Nephron (organoid): ENCODE measurements around the gene USF2.

ENCODE experiments used
- H3K27ac Mint-ChIP-seq, 3 experiments: 2 replicates each; pipeline ENCODE4 v1.8.0; 2020; ENCODE audit warnings: mixed read lengths in 3 of 3, mild to moderate bottlenecking in 2 of 3, moderate library complexity in 1 of 3
- H3K27me3 Mint-ChIP-seq: 2 replicates; pipeline ENCODE4 v1.8.0; 2021; ENCODE audit warnings: low read depth, mild to moderate bottlenecking, moderate library complexity, mixed read lengths
- H3K36me3 Mint-ChIP-seq: 2 replicates; pipeline ENCODE4 v1.8.0; 2020; ENCODE audit warnings: low read depth, mixed read lengths
- H3K4me1 Mint-ChIP-seq: 2 replicates; pipeline ENCODE4 v1.8.0; 2020; ENCODE audit warnings: mixed read lengths
- H3K4me3 Mint-ChIP-seq, 3 experiments: 2 replicates each; pipeline ENCODE4 v1.8.0; 2020; ENCODE audit warnings: mild to moderate bottlenecking in 3 of 3, mixed read lengths in 3 of 3, moderate library complexity in 2 of 3
- H3K9me3 Mint-ChIP-seq: 2 replicates; pipeline ENCODE4 v1.8.0; 2020; ENCODE audit warnings: mixed read lengths
- CTCF ChIP-seq, 3 experiments: fragments of 200-600 bp; sonication (generic); IDR thresholded peaks; one replicate each; pipeline ENCODE4 v1.5.0; 2021; ENCODE audit warnings: antibody characterized with exemption in 3 of 3; ENCODE audit not compliant: unreplicated experiment in 3 of 3

Gene USF2

GRCh38 chr19:35240327-35240726 is 28.4 kb upstream of the USF2 start:
- H3K27me3 Mint-ChIP-seq: peaks cover 35% of the 10 kb centered on the region
- no peak for TF ChIP-seq CTCF (IDR thresholded peaks at IDR 0.05; ENCODE audit: unreplicated experiment in 3 of 3)
- peaks cover 36% of the 10 kb centered on the region for H3K9me3 Mint-ChIP-seq

GRCh38 chr19:35241417-35241816 is 27.3 kb upstream of the USF2 start:
- Mint-ChIP-seq H3K27ac (no peak overlapping the region), H3K4me1 (no peaks in the 10 kb centered on the region), H3K9me3 (peaks cover 39% of the 10 kb centered on the region), H3K27me3 (peaks cover 46% of the 10 kb centered on the region), H3K4me3 (no peak overlapping the region), H3K36me3 (no peaks in the 10 kb centered on the region)
- TF ChIP-seq CTCF (IDR thresholded peaks at IDR 0.05; ENCODE audit: unreplicated experiment in 3 of 3): no peak

More at GRCh38 chr19:35240327-35240726, 28.4 kb upstream of the USF2 start:
- H3K4me3 Mint-ChIP-seq: no peak overlapping the region
- no peaks in the 10 kb centered on the region for H3K4me1 Mint-ChIP-seq
- no peaks in the 10 kb centered on the region for H3K36me3 Mint-ChIP-seq
- H3K27ac Mint-ChIP-seq: no peak overlapping the region

- no peak for TF ChIP-seq CTCF (IDR thresholded peaks at IDR 0.05; ENCODE audit: unreplicated experiment in 3 of 3)
- Mint-ChIP-seq H3K27me3 (peaks cover 87% of the 10 kb centered on the region), H3K27ac (peak overlapping the region in 2 of 3 experiments; percentile 100), H3K4me1 (no peaks in the 10 kb centered on the region), H3K9me3 (peaks cover 25% of the 10 kb centered on the region), H3K36me3 (peaks cover 7% of the 10 kb centered on the region), H3K4me3 (peak overlapping the region; percentile 11 to 92 (median 89))
Observed at GRCh38 chr19:35246466-35247092, 22.2 kb upstream of the USF2 start.

- Mint-ChIP-seq H3K27ac (peak overlapping the region; percentile 100), H3K36me3 (peaks cover 11% of the 10 kb centered on the region), H3K9me3 (peaks cover 18% of the 10 kb centered on the region), H3K4me1 (no peaks in the 10 kb centered on the region), H3K27me3 (peaks cover 93% of the 10 kb centered on the region), H3K4me3 (peak overlapping the region; percentile 88 to 92 (median 89))
- peak in 2 of 3 experiments; percentile 44 to 46 for TF ChIP-seq CTCF (IDR thresholded peaks at IDR 0.05; ENCODE audit: unreplicated experiment in 3 of 3)
Observed at GRCh38 chr19:35247526-35248309, 21.0 kb upstream of the USF2 start.

- H3K4me1 Mint-ChIP-seq: no peaks in the 10 kb centered on the region
- H3K9me3 Mint-ChIP-seq: peaks cover 12% of the 10 kb centered on the region
- peaks cover 15% of the 10 kb centered on the region for H3K36me3 Mint-ChIP-seq
- peak within 1 kb of the TSS; percentile 88 to 92 (median 89) for H3K4me3 Mint-ChIP-seq
- peak in 1 of 3 experiments; percentile 8 for TF ChIP-seq CTCF (IDR thresholded peaks at IDR 0.05; ENCODE audit: unreplicated experiment in 3 of 3)
- peaks cover 85% of the 10 kb centered on the region for H3K27me3 Mint-ChIP-seq
- H3K27ac Mint-ChIP-seq: peak within 1 kb of the TSS; percentile 100
Observed at GRCh38 chr19:35248310-35249145, 20.2 kb upstream of the USF2 start, which contains the start of gene LSR. Gene LSR, plus strand, starts transcription at chr19:35249002. Its CDS starts 21 bp downstream, at chr19:35249023.
